Fibroblast of the aortic adventitia (primary cell): Measurements from ENCODE around the gene TMED8. TPM values are rescaled to one million over a fixed set of nuclear protein-coding genes. Genes with fewer than 3 reads are reported as not detected.
A peak's percentile ranks its signal among the peaks of the same experiment; 100 is the strongest.

Experiments used
- DNase-seq: peaks from one replicate; pipeline ENCODE4 v3.0.0-alpha.2; 2010; ENCODE audit warnings: low read depth
- H3K4me3 ChIP-seq: 2 replicates; pipeline ENCODE4 v1.5.1; 2011; ENCODE audit warnings: low read depth, mild to moderate bottlenecking, control low read depth, low read length, moderate library complexity
- CTCF ChIP-seq: IDR thresholded peaks from 2 replicates; pipeline ENCODE4 v1.5.1; 2011; ENCODE audit warnings: mild to moderate bottlenecking, low read length, control low read depth, inconsistent platforms; ENCODE audit not compliant: insufficient read depth
- total RNA-seq: library from RNA; depleted of rRNA; stranded (reverse); fragments of >200 nt; gene quantifications from 2 replicates; pipeline ENCODE4 v1.2.3, GENCODE V29; 2012; ENCODE audit warnings: low replicate concordance

Gene TMED8
- total RNA-seq, 1 donor = 14.5 TPM

- DNase-seq = no peak
- no peak for TF ChIP-seq CTCF
- no peak overlapping the region for H3K4me3 ChIP-seq
These were observed 12.7 kb downstream of the TMED8 start for GRCh38 chr14:77364146-77364545.

- TF ChIP-seq CTCF = no peak
- no peak overlapping the region for H3K4me3 ChIP-seq
- no peak for DNase-seq
These were observed 17.3 kb downstream of the TMED8 start for GRCh38 chr14:77359626-77360025.

- DNase-seq = no peak
- H3K4me3 ChIP-seq = no peak overlapping the region
- TF ChIP-seq CTCF = no peak
These were observed 20.0 kb downstream of the TMED8 start for GRCh38 chr14:77356899-77357298.

GRCh38 chr14:77355811-77356210, 21.1 kb downstream of the TMED8 start:
- no peak overlapping the region for H3K4me3 ChIP-seq
- DNase-seq = peak; percentile 6
- no peak for TF ChIP-seq CTCF

GRCh38 chr14:77353469-77354141, 23.3 kb downstream of the TMED8 start:
- H3K4me3 ChIP-seq = no peak overlapping the region
- no peak for DNase-seq
- no peak for TF ChIP-seq CTCF

GRCh38 chr14:77347751-77348150, 29.1 kb downstream of the TMED8 start:
- no peak for DNase-seq
- TF ChIP-seq CTCF = no peak
- H3K4me3 ChIP-seq = no peak overlapping the region

- TF ChIP-seq CTCF = no peak
- no peak for DNase-seq
- H3K4me3 ChIP-seq = no peak overlapping the region
These were observed 30.4 kb downstream of the TMED8 start for GRCh38 chr14:77346495-77346894.
